Endothelial cell of umbilical vein (primary cell): ENCODE measurements around the gene QSER1. TPM values are rescaled to one million over a fixed set of nuclear protein-coding genes. Genes with fewer than 3 reads are reported as not detected.

Experiments used
- BruUV-seq: library from RNA; stranded (reverse); fragments of 400-500 nt; replicated peaks from 2 replicates; lab custom pipeline; 2021; lab: Mats Ljungman, UMichigan
- CTCF ChIA-PET: fragments of 300-600, 350-600 bp; sonication (Branson Sonifier 250); formaldehyde crosslinking; loops from one replicate; lab custom pipeline; 2021; ENCODE audit warnings: antibody characterized with exemption, inconsistent platforms; lab: Charles Lee
- POLR2A ChIA-PET: fragments of 300-600, 350-600 bp; sonication (Branson Sonifier 250); formaldehyde crosslinking; loops from one replicate; lab custom pipeline; 2021; ENCODE audit warnings: antibody characterized with exemption, inconsistent platforms; lab: Charles Lee
- DNase-seq: peaks from one replicate; pipeline ENCODE4 v3.0.0-alpha.2; 2011; ENCODE audit warnings: low read depth, low spot score
- FAIRE-seq: peaks from 2 replicates; lab custom pipeline; 2011; peaks lifted over from hg19 to GRCh38; lab: Jason Lieb, UNC
- H2AFZ ChIP-seq: 2 replicates; pipeline ENCODE4 v1.6.0; 2012; ENCODE audit warnings: low read depth, low read length, control low read depth, inconsistent platforms
- H3K27ac ChIP-seq: 2 replicates; pipeline ENCODE4 v1.5.1; 2011; ENCODE audit warnings: low read depth, mild to moderate bottlenecking, control low read depth, low read length, moderate library complexity; ENCODE audit not compliant: insufficient read depth
- H3K27me3 ChIP-seq, 2 experiments: 2 replicates each; pipeline versions ENCODE4 v1.6.0 to v1.6.1; 2011; ENCODE audit warnings: low read length in 2 of 2, mixed read lengths in 1 of 2; ENCODE audit not compliant: control insufficient read depth in 2 of 2, insufficient read depth in 2 of 2
- H3K36me3 ChIP-seq, 2 experiments: 2 replicates in 1 of 2; 3 replicates in 1 of 2; pipeline ENCODE4 v1.5.1; 2011; ENCODE audit warnings: low read length in 2 of 2, mild to moderate bottlenecking in 1 of 2, moderate library complexity in 1 of 2; ENCODE audit not compliant: control insufficient read depth in 2 of 2, insufficient read depth in 2 of 2; ENCODE audit errors: extremely low read depth in 1 of 2
- H3K4me1 ChIP-seq: 3 replicates; pipeline ENCODE4 v1.5.1; 2011; ENCODE audit warnings: mild to moderate bottlenecking, low read length; ENCODE audit not compliant: control insufficient read depth, insufficient read depth; ENCODE audit errors: extremely low read depth
- H3K4me2 ChIP-seq: 2 replicates; pipeline ENCODE4 v1.6.1; 2011; ENCODE audit warnings: low read length, control low read depth, mixed read lengths; ENCODE audit not compliant: insufficient read depth
- H3K4me3 ChIP-seq, 3 experiments: fragments of 200-600 bp in 1 of 3; sonication (generic), shearing (Covaris generic) in 1 of 3; replicated peaks in 1 of 3; 2 replicates each; pipeline ENCODE4 v1.5.1; 2011 to 2016; ENCODE audit warnings: control low read depth in 3 of 3, low read length in 3 of 3, mild to moderate bottlenecking in 2 of 3, inconsistent platforms in 1 of 3, low read depth in 1 of 3, moderate library complexity in 1 of 3; ENCODE audit not compliant: insufficient read depth in 1 of 3
- H3K79me2 ChIP-seq: 2 replicates; pipeline ENCODE4 v1.6.0; 2012; ENCODE audit warnings: low read length, inconsistent platforms; ENCODE audit not compliant: control insufficient read depth, insufficient read depth
- H3K9ac ChIP-seq: replicated peaks from 2 replicates; pipeline ENCODE3; 2011; ENCODE audit warnings: low read length, control low read depth; ENCODE audit not compliant: insufficient read depth; ENCODE audit errors: extremely low read depth
- H3K9me1 ChIP-seq: replicated peaks from 3 replicates; pipeline ENCODE4 v1.6.0; 2011; ENCODE audit warnings: mild to moderate bottlenecking, low read length; ENCODE audit not compliant: control insufficient read depth, insufficient read depth; ENCODE audit errors: extremely low read depth
- H3K9me3 ChIP-seq: replicated peaks from 2 replicates; pipeline ENCODE4 v1.5.1; 2012; ENCODE audit warnings: low read length, inconsistent platforms; ENCODE audit not compliant: control insufficient read depth, insufficient read depth
- H4K20me1 ChIP-seq: replicated peaks from 2 replicates; pipeline ENCODE3; 2011; ENCODE audit warnings: mild to moderate bottlenecking, low read length; ENCODE audit not compliant: control insufficient read depth, insufficient read depth; ENCODE audit errors: extremely low read depth
- EZH2 ChIP-seq: IDR thresholded peaks from 2 replicates; pipeline ENCODE4 v1.6.1; 2012; ENCODE audit warnings: borderline replicate concordance, low read depth, mild to moderate bottlenecking, moderate library complexity, low read length, inconsistent platforms; ENCODE audit not compliant: severe bottlenecking
- FOS ChIP-seq: IDR thresholded peaks from 2 replicates; pipeline ENCODE4 v1.6.1; 2011; ENCODE audit warnings: mild to moderate bottlenecking, low read length, moderate library complexity, borderline replicate concordance; ENCODE audit not compliant: insufficient read depth
- GATA2 ChIP-seq: IDR thresholded peaks from 2 replicates; pipeline ENCODE4 v1.7.0; 2011; ENCODE audit warnings: low read depth, mild to moderate bottlenecking, moderate library complexity, mixed read lengths, low read length; ENCODE audit not compliant: insufficient read length, insufficient read depth
- JUN ChIP-seq: IDR thresholded peaks from 2 replicates; pipeline ENCODE4 v1.6.1; 2011; ENCODE audit warnings: borderline replicate concordance, low read depth; ENCODE audit not compliant: insufficient read length, insufficient read depth
- MYC ChIP-seq: IDR thresholded peaks from one replicate; pipeline ENCODE4 v1.6.1; 2011; ENCODE audit warnings: mild to moderate bottlenecking, low read depth, low read length
- POLR2A ChIP-seq: IDR thresholded peaks from 2 replicates; pipeline ENCODE4 v1.6.1; 2012; ENCODE audit warnings: low read depth, mild to moderate bottlenecking, control low read depth, low read length
- POLR2AphosphoS5 ChIP-seq: IDR thresholded peaks from 2 replicates; pipeline ENCODE4 v1.6.1; 2012; ENCODE audit warnings: low read depth, mild to moderate bottlenecking, control low read depth, low read length, moderate library complexity; ENCODE audit not compliant: insufficient read depth
- dilution Hi-C: fragments of 300-500 bp; cut with MboI; formaldehyde crosslinking; loops from one replicate; pipeline ENCODE4 v1.15.0; 2019; ENCODE audit warnings: low sequenced_read_pairs; ENCODE audit not compliant: extremely low pct_ligation_motif_present
- intact Hi-C: fragments of 100-400 bp; cut with micrococcal nuclease; formaldehyde crosslinking; loops from one replicate; pipeline ENCODE4 v1.10.0; 2022
- polyA plus RNA-seq, 4 experiments: library from polyadenylated mRNA; depleted of rRNA in 3 of 4; stranded (reverse) in 3 of 4; unstranded in 1 of 4; fragments of >200 nt; gene quantifications; 2 replicates each; pipeline versions ENCODE4 v1.2.1 to v1.2.3, GENCODE V29; 2011 to 2012; ENCODE audit warnings: missing spikeins in 1 of 4
- total RNA-seq: library from RNA; stranded (reverse); gene quantifications from 2 replicates; pipeline ENCODE4 v1.2.3, GENCODE V29; 2021
- TF ChIP-seq, protein P1 (sequence below): IDR thresholded peaks from 2 replicates; pipeline ENCODE4 v1.6.1; 2011; ENCODE audit not compliant: insufficient read depth, insufficient read length
- TF ChIP-seq, protein P2 (sequence below), 2 donors: IDR thresholded peaks; 1 replicate in 1 of 2; 2 replicates in 1 of 2; pipeline ENCODE4 v1.5.1; 2011; ENCODE audit warnings: low read length in 2 of 2, mild to moderate bottlenecking in 2 of 2, moderate library complexity in 2 of 2, control low read depth in 1 of 2, inconsistent platforms in 1 of 2, low read depth in 1 of 2; ENCODE audit not compliant: insufficient read depth in 1 of 2; ENCODE audit errors: extremely low read depth in 1 of 2

QSER1 gene
- total and polyA plus RNA-seq, 2 donors (not counting 3 experiments of a cell fraction or from before 2014, with no cell fraction given) = 5.5 to 36.6 TPM

DNA sequence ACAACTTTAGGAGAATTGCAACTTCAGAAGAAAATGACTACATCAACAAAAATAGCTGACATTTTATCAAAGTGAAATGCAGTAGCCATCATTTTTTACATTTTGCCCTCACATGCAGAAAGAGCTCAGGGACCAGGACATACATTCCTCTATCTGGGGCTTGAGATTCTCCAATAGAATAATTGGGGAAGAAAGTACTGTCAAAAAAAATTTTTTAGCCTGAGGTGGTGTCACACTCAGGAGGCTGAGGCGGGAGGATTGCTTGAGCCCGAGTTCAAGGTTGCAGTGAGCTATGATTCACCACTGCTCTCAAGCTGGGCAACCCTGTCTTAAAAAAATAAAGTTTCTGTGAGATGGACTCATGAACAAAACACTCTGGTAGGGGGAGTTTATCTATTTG is 90.9 kb downstream of the QSER1 start:
- no peak overlapping the region for H3K27ac ChIP-seq
- H3K9me1 ChIP-seq = no peaks in the 10 kb centered on the region
- no peak overlapping the region for H3K9ac ChIP-seq
- H4K20me1 ChIP-seq = no peaks in the 10 kb centered on the region
- no peak for FAIRE-seq
- BruUV-seq = no TSS peak
- no peak overlapping the region for H2AFZ ChIP-seq
- no peaks in the 10 kb centered on the region for H3K9me3 ChIP-seq
- no peaks in the 10 kb centered on the region for H3K27me3 ChIP-seq
- H3K4me1 ChIP-seq = no peaks in the 10 kb centered on the region
- ChIA-PET CTCF (interaction anchor here (0.9 to 1.2 kb wide), 4 partner anchors 15 to 82 kb away, joined by 3 to 4 read pairs (median 4); no protein-coding TSS in a partner anchor), POLR2A (interaction anchor here (0.8 kb wide), 1 partner anchor 32 kb away, joined by 3 read pairs; the partner anchor contains the start of gene DEPDC7)
- no peak overlapping the region for H3K4me3 ChIP-seq
- intact Hi-C loops = no loop called here
- DNase-seq = no peak
- H3K4me2 ChIP-seq = no peak overlapping the region
- dilution Hi-C loops = no loop called here
- no peaks in the 10 kb centered on the region for H3K79me2 ChIP-seq
- no peaks in the 10 kb centered on the region for H3K36me3 ChIP-seq
- TF ChIP-seq FOS (no peak), MYC (no peak), POLR2AphosphoS5 (no peak), POLR2A (no peak), JUN (no peak), GATA2 (no peak), EZH2 (no peak)
- TF ChIP-seq, protein P1, sequence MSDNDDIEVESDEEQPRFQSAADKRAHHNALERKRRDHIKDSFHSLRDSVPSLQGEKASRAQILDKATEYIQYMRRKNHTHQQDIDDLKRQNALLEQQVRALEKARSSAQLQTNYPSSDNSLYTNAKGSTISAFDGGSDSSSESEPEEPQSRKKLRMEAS = no peak
- TF ChIP-seq, protein P2, sequence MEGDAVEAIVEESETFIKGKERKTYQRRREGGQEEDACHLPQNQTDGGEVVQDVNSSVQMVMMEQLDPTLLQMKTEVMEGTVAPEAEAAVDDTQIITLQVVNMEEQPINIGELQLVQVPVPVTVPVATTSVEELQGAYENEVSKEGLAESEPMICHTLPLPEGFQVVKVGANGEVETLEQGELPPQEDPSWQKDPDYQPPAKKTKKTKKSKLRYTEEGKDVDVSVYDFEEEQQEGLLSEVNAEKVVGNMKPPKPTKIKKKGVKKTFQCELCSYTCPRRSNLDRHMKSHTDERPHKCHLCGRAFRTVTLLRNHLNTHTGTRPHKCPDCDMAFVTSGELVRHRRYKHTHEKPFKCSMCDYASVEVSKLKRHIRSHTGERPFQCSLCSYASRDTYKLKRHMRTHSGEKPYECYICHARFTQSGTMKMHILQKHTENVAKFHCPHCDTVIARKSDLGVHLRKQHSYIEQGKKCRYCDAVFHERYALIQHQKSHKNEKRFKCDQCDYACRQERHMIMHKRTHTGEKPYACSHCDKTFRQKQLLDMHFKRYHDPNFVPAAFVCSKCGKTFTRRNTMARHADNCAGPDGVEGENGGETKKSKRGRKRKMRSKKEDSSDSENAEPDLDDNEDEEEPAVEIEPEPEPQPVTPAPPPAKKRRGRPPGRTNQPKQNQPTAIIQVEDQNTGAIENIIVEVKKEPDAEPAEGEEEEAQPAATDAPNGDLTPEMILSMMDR (IDR thresholded peaks at IDR 0.05; ENCODE audit: extremely low read depth in 1 of 2, insufficient read depth in 1 of 2, low read depth in 1 of 2, low read length in 2 of 2) = no peak
